ENCODE data around the gene NANOS3.
A peak's percentile ranks its signal among the peaks of the same experiment; 100 is the strongest.

Gene NANOS3

GRCh38 chr19:13864667-13865570 lies 12.0 kb upstream of the NANOS3 start:
- no peak for DNase-seq

GRCh38 chr19:13865571-13866462 lies 11.1 kb upstream of the NANOS3 start:
- DNase-seq: no peak

DNA sequence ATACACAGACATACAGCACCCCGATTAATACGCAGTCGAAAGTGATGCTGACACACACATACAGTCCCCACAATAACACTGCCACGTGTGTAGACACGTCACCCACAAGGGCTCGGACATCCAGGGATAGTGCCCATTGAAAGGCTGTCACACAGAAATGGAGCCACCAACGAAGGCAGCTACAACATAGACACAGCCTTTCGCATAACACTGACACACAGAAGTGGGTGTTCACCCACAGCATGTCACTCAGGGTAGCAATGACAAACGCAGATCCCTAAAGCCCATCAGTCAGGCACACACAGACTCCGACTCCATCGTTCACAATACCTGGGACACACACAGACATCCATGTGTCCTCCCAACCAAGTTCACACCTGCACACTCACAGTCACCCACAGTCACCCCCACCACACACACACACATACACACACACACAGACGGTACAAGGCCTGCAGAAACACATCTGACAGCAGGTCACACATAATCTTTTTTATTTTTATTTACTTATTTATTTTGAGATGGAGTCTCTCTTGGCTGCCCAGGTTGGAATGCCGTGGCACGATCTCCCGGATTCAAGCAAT lies 10.4 kb upstream of the NANOS3 start:
- DNase-seq: no peak

DNA sequence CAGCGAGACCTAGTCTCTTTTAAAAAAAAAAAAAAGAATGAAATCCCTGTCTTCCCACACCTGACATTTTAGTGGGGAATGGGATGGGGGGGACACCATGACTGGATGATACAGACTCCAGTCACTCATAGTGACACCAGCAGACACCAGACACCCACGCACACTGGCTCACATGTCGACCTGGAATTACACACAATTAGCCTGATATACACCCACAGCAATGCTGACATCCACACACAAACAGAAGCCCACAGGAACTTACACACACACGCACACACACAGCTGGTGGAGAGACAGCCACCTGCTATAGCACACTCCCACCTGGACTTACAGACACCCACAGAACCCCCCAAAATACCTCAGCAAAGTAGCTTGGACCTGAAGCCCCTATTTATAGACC lies 8.3 kb upstream of the NANOS3 start:
- DNase-seq: no peak

GRCh38 chr19:13869281-13869680 lies 7.7 kb upstream of the NANOS3 start:
- DNase-seq: no peak

GRCh38 chr19:13870873-13871272 lies 6.1 kb upstream of the NANOS3 start:
- DNase-seq: no peak

DNA sequence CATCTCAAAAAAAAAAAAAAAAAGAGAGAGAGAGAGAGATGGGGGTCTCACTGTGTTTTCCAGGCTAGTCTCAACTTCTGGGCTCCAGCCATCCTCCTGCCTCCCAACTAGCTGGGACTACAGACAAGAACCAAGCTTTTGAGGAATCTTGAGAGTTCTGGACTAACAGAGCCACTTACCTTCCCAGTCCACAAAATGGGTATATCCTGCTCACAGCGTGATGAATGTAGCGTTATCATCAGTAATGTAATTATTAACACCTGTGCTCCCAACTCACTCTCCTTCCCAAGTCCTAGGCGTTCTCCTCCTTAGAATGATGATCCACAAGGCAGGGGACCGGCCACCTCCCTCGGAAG lies 4.6 kb upstream of the NANOS3 start:
- no peak for DNase-seq

GRCh38 chr19:13872695-13873389 lies 4.1 kb upstream of the NANOS3 start:
- DNase-seq: no peak

- no peak for DNase-seq
Measured at GRCh38 chr19:13873834-13874515, 3.0 kb upstream of the NANOS3 start.

DNA sequence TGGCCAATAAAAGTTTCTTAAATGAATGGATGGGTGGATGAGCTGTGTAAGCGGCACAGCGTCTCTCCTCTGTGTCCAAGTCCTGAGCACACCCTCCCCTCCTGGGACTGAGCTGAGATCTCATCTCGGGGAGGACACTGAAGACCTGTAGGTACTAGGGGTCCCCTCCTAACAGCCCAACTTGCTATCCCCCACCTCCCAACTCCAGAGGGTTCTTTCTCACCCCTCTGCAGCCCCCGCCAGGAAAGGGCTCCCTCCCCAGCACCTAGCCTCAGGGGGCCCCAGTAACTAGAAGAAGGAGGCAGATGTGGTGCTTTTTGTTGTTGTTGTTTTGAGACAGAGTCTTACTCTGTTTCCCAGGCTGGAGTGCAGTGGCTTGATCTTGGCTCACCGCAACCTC lies 1.1 kb upstream of the NANOS3 start:
- no peak for DNase-seq

GRCh38 chr19:13877303-13877702 lies 369 bp downstream of the NANOS3 start:
- no peak for DNase-seq

DNA sequence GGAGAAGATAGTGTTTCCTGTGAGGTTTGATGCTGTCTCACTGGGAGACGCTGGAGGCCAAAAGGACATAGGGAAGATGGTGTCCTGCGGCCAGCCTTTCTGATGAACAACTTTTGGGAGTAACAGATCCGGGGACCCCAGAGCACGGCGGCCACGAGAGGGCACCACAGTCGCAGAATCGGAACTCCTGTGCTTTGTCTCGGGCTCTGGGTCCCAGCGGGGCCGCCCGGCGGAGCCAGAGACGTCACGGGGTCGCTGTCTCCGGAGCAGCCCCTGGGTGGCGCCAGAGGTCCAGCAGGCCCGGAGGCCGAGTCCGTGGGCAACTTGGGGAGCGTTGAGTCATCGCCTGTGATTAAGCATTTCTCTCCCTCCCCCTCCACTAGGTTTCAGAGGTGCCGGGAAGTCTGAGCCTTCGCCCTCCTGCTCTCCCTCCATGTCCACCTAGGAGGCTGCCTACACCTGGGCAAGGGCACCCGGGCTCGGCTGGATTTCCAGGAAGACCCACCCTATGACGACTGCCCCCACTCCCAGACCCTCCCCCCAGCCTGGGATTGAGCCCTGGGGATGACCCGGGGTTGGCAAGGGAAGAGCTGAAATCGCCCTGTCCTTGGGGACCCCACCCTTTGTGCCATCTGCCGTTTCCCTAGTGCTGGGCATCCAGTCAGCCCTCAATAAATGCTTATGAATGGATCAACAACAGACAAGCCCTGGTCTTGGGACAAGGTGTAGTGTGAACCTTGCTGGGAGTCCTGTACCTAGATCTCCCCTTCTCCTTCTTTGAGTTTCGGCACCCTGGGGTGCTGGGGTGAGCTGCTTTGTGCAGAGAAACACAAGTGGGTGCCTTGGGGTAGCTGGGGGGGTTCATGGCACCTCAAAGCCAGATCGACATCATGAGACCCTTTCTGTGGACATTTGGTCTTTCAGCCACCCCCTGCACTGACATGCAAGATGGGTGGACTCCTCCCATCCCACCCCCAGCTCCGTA lies 3.4 kb downstream of the NANOS3 start:
- peak; percentile 99 for DNase-seq

- DNase-seq: no peak
Measured at GRCh38 chr19:13881251-13881691, 4.3 kb downstream of the NANOS3 start.

DNA sequence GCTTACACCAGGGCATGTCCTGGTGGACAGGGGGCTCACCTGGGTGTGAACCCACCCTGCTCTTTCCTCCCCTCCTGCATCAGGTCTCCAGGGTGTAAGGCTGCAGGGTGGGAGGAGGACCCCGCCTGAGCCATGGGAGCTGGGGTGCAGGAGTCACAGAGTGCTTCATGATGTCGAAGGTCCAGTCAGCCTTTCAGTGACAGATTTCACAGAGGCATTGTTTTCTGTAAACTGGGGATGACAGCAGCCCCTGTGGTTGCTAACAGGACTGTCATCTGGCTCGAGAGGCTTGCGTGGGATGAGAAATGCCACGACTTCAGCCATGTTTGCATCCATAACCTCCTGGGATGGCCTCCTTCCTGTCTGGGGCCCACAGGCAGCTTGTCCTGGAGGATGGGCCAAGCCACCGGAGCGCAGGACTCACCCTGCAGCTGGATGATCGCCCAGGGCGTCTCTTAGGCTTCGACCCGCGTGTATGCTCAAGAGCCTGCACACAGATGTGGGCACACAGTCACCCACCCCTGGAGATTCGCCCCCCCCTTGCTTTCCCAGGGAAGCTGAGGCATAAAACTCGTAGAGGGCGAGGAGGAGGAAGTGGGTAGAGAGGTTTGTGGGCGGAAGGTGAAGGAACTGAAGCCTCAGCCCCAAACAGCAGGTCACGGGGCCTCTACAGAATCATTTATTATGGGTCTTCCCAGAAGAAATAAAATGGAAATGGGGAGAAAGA lies 4.9 kb downstream of the NANOS3 start:
- no peak for DNase-seq

DNA sequence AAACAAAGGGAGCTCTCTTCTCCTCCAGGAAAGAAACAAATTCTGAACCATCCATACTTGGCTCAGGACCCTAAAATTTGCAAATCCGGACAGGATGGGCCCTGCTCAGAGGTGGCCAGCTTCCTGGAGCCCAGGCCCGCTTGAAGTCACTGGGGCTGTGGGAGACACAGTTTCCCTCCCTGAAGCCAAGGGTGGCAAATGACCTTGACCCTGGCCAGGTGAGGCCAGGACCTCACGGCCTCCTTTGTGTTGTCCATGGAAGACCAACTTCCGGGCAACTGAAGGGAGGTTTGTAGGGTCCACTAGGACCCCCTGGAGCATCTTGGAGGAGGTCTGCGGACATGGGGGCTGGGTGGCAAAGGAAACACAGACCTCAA lies 5.5 kb downstream of the NANOS3 start:
- DNase-seq: no peak

- DNase-seq: no peak
Measured at GRCh38 chr19:13882836-13883235, 5.9 kb downstream of the NANOS3 start.

DNA sequence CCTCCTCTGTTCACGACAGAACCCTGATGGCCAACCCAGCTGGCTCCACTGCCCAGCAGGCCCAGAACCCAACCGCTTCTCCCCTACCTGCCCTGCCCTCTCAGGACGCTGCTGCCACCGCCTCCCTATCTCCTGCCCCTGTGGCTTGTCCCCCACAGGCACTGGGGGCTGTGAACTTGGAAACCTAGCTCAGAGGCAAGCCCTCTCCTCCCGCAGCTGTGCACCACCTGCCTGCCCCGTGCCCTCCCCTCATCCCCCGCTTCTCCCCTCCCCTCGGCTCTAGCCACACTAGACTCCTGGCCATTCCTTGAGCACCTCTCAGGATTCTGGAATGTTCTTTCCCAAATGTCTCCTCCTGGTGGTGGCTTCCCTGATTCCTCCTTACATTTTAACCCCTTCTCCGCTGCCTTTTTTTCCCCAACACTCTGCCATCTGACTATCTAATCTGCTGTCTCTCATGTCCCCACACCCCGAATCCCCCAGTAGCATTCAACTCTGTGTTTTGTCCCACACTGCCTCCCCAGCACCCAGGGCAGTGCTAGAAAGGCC lies 6.7 kb downstream of the NANOS3 start:
- no peak for DNase-seq

DNA sequence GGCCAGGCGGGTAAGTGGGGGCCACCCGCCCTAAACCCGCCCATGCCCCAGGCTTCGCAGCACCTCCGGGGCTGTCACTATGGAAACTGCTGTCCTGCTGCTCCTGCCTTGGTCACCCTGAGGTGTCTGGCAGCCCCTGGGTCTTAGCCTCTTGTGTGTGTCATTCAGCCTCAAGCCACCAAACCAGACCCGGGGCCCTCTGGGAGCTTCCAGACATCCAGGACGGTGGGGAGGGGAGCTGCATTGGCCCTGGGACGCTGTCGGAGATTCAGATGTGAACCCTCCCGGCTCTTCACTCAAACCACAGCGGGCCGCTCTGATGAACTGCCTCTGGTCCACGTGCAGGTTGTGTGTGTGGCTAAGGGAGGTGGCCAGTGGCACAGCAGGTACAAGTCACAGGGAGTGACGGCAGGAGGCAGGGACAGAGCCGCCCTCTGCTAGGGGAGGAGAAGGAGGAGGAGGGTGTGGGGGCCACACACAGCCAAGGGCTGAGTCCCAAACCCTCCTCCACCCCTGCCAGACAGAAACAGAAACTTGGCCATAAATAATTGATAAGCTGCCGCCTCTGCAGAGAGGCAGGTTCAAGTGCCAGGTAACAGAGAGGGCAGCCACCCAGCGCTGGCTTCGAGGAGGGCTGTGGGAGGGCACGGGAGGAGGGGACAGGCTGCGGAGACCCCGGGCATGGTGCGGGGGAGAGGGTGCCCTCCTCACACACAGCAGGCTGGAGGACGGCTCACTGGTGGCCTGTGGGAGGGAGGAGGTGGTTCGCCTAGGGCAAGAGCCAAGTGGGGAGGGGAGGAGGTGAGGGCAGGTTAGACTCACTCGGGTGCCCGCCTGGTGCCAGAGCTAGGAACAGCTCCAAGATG lies 8.0 kb downstream of the NANOS3 start:
- DNase-seq: no peak

- no peak for DNase-seq
Measured at GRCh38 chr19:13885826-13886365, 9.0 kb downstream of the NANOS3 start.

Data from stimulated activated CD4-positive, alpha-beta T cell treated with anti-CD3 and anti-CD28 coated beads, Interleukin-12 subunit alpha, Interleukin-12 subunit beta, amount 100 ng/mL, for 4 hours (primary cell).